GM10266 (cell line): ENCODE measurements around the gene PPP1R9A.

Experiments
- DNase-seq: peaks from one replicate; pipeline ENCODE4 v3.0.0; 2012; ENCODE audit errors: extremely low spot score
- CTCF ChIP-seq: IDR thresholded peaks from 2 replicates; pipeline ENCODE4 v1.5.1; 2012; ENCODE audit warnings: mild to moderate bottlenecking, low read depth; ENCODE audit not compliant: control insufficient read depth, insufficient read depth; ENCODE audit errors: missing control alignments

Gene PPP1R9A

GRCh38 chr7:95110707-95111106, 203.3 kb downstream of the PPP1R9A start:
- no peak for TF ChIP-seq CTCF

GRCh38 chr7:95113590-95113989, 206.2 kb downstream of the PPP1R9A start:
- DNase-seq: no peak
- no peak for TF ChIP-seq CTCF

More at GRCh38 chr7:95110707-95111106, 203.3 kb downstream of the PPP1R9A start:
- no peak for DNase-seq

GRCh38 chr7:95126053-95126709, 218.8 kb downstream of the PPP1R9A start:
- TF ChIP-seq CTCF: no peak

GRCh38 chr7:95132500-95132899, 225.1 kb downstream of the PPP1R9A start:
- no peak for TF ChIP-seq CTCF
- DNase-seq: no peak

More at GRCh38 chr7:95126053-95126709, 218.8 kb downstream of the PPP1R9A start:
- DNase-seq: no peak

GRCh38 chr7:95139922-95140321, 232.5 kb downstream of the PPP1R9A start:
- TF ChIP-seq CTCF: no peak
- DNase-seq: no peak

- no peak for DNase-seq
- TF ChIP-seq CTCF: no peak
Measured at GRCh38 chr7:95141755-95142154, 234.4 kb downstream of the PPP1R9A start.

- TF ChIP-seq CTCF: no peak
- no peak for DNase-seq
Measured at GRCh38 chr7:95144256-95144655, 236.9 kb downstream of the PPP1R9A start.
